GM18868 (cell line): ENCODE data around the gene UPF3B.
"Not testable (repeated sequence)": the region's sequence is repeated elsewhere in the genome, so short reads cannot be mapped to it uniquely, and the experiment has no call there.

ENCODE experiments used
- ATAC-seq: cut with Tn5 transposase; IDR thresholded peaks from one replicate; pipeline ENCODE4 v1.9.1; 2021; ENCODE audit warnings: mild to moderate bottlenecking, moderate library complexity; ENCODE audit not compliant: unreplicated experiment

UPF3B gene, protein sequence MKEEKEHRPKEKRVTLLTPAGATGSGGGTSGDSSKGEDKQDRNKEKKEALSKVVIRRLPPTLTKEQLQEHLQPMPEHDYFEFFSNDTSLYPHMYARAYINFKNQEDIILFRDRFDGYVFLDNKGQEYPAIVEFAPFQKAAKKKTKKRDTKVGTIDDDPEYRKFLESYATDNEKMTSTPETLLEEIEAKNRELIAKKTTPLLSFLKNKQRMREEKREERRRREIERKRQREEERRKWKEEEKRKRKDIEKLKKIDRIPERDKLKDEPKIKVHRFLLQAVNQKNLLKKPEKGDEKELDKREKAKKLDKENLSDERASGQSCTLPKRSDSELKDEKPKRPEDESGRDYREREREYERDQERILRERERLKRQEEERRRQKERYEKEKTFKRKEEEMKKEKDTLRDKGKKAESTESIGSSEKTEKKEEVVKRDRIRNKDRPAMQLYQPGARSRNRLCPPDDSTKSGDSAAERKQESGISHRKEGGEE

GRCh38 chrX:119852382-119853353, at the start of gene UPF3B:
Gene UPF3B, minus strand, starts transcription at chrX:119852963. Its CDS starts 35 bp downstream, at chrX:119852928.
- peak; percentile 98 for ATAC-seq

- no peak for ATAC-seq
Observed at GRCh38 chrX:119900976-119901375, 48.2 kb upstream of the UPF3B start.

DNA sequence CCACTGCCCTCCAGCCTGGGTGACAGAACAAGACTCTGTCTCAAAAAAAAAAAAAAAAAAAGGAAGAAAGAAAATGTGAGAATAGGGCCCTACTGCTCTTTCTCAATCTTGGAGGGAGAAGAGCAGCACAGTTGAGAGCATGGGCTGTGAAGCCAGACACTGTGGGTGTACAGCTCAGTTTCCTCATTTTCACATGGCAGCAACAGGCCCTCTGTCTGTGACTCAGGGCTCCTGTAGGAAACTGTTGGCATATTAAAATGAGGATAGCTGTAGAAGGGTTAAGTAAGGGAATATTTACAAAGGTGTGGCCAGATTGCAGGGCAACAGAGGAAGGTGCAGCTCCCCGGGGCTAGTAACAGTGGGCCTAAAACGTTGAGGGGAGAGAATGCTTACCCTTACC, 46.4 kb upstream of the UPF3B start:
- ATAC-seq: no peak

DNA sequence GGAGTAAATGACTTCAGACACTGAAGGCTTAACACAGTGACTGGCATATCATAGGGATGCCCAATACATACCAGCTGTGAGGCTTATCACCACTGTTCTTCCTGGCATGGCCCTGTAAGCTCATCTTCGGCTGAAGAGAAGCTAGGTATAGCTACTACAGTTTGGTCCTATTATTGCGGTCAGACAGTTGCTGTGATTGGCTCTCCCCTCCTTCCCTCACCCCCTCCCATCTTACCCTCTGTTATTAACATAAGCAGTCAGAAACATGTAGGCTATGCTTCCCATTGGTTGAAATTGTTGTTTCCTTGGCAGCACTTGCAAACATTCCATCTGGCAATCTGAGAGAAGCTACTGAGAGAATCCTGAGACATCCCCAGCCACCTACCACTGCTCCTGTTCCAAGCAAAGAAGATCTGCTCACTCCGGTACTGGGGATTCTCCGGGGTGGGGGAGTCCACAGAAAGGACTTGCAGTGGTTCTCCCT, 43.1 kb upstream of the UPF3B start, which contains the start of gene AKAP14:
Gene AKAP14, plus strand, starts transcription at position 51 of the 484 bp plus-strand sequence. CDS start 7,331 bp downstream, outside the sequence.
- ATAC-seq: no peak

DNA sequence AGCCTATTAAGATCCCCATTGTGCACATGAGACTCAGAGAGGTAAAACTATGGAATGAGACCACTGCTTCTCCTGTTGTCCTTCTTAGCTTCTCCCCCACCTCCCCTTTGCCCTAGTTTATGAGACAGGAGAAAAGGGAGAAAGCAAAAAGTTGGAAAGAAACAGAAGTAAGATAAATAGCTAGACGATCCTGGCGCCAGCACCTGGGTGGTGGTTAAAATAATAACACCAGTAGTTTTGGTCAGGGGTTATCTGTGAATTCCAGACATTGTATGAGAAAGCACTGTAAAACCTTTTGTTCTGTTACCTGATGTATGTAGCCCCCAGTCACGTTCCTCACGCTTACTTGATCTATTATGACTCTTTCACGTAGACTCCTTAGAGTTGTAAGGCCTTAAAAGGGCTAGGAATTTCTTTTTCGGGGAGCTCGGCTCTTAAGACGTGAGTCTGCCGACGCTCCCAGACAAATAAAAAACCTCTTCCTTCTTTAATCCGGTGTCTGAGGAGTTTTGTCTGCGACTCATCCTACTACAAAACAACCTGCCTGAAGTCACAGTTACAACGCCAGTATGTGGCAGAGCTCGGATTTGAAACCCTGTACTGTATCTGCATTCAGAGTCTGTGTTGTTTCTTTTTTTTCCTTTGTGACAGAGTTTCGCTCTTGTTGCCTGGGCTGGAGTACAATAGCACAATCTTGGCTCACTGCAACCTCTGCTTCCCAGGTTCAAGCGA, 39.4 kb upstream of the UPF3B start:
- not testable (repeated sequence) for ATAC-seq

GRCh38 chrX:119890626-119891025, 37.9 kb upstream of the UPF3B start:
- not testable (repeated sequence) for ATAC-seq

GRCh38 chrX:119887721-119888425, 35.1 kb upstream of the UPF3B start:
- peak; percentile 63 for ATAC-seq

DNA sequence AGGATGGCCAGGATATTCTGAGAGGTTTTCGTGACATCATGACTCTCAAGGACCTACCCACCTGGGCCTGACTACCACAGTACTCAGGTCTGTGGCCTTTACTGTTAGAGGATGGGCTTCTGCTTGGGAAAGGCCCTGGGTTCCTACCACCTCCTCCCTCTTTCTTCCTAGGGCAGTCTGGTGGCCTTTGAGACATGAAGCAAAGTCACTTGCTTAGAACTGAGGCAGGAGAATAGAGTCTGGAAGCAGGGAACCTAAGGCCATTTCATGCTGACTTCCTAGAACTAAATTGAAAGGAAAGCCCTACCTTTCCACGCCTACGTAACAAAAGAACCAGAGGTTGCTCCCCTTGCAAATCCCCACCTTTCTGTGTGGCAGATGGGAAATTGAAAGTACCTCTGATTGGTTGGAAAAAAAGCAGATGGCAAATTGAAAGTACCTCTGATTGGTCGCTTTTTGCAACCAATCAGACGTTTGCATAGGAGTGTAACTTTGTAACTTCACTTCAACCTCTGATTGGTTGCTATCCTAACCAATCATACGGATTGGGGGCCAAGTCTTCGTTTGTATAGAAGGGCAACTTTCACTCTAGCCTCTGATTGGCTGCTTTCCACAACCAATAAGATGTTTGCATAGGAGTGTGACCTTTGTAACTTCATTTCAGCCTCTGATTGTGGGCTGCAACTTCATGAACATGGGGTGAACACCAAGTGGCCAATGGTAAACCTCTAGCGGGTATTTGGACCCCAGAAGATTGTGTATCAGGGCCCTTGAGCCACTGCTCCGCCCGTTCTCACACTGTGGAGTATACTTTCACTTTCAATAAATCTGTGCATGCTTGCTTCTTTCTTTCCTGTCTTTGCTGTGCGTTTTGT, 33.0 kb upstream of the UPF3B start:
- no peak for ATAC-seq

- ATAC-seq: peak; percentile 92
Observed at GRCh38 chrX:119880552-119881437, 28.0 kb upstream of the UPF3B start.

DNA sequence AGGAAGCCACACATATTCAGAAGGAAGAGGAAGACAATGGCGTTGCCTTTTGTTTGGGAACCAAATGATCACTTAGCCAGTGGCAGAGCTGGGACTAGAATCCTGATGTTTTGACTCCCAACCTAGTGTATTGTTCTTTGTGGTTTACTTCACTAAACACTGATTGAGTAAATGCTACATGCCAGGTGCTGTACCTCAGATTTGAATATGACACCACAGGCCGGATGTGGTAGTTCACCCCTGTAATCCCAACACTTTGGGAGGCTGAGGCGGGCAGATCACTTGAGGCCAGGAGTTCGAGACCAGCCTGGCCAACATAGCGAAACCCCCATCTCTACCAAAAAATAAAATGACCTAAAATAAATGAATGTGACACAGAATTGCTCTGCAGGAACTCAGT, 27.3 kb upstream of the UPF3B start:
- ATAC-seq: no peak

DNA sequence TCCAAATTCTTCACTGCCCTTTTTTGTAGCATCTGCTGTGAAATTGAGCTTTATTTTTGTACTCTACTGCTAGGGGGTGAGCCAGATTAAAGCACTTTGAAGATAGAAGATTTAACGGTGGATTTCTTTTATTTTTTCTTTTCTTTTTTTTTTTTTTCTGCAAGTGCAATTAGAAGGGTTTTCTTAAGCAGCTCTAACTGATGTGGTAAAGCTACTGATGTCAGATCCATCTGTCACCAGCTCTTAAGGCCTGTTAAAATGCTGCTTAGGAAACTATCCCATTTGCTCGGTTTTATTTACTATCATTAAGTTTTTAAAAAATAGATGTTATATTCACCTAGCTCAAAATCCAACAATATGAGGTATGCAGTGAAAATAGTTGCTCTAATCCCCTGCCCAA, 26.0 kb upstream of the UPF3B start:
- ATAC-seq: no peak

- ATAC-seq: peak; percentile 95
Observed at GRCh38 chrX:119871599-119872395, 19.0 kb upstream of the UPF3B start, which contains the start of the genes NDUFA1 and RNF113A. Gene NDUFA1, plus strand, starts transcription at chrX:119871832. Its CDS starts 80 bp downstream, at chrX:119871912. Gene RNF113A, minus strand, starts transcription at chrX:119871733. Its CDS starts 120 bp downstream, at chrX:119871613.

GRCh38 chrX:119871245-119871598, 18.5 kb upstream of the UPF3B start:
- ATAC-seq: peak; percentile 35

DNA sequence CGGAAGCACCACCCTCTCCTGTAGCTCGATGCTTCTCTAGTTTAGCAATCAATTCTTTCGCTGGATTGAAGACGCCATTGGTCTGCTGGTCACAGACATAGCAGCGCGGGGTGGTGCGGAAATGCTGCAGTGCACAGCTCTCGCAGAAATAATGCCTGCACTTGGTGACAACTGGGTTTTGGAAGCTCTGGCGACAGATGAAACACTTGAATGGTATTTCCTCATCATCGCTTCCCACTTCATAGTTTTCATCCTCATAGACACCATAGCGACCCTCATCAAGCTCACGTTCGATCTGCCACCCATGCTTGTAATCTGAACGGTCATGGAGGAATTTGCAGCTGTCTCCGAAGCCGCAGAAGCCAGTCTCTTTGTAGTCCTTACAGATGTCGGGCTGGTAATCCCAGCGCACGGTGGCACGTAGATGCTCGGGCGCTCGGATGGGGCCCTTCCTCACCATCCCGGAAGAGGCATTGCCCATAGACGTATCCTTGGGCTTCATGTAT, 17.9 kb upstream of the UPF3B start:
- peak; percentile 4 for ATAC-seq

- no peak for ATAC-seq
Observed at GRCh38 chrX:119853444-119853843, 681 bp upstream of the UPF3B start.

DNA sequence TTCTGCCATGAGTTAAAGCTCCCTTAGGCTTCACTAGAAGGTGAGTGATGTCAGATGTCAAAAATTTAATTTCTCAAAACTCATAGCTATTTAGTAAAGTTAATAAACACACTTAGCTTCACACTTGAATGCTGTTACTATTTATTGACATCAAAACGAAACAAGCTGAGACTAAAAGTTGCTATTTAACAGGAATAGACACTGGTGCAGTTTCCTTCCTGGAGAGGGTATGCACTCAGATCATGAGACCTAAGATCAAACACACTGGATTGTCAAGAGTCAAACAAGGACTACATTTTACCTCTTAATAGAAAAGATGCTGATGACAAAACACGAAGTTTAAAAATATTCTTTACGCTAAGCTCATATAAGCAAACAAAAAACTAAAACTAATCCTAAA, 18.9 kb downstream of the UPF3B start:
- ATAC-seq: no peak

DNA sequence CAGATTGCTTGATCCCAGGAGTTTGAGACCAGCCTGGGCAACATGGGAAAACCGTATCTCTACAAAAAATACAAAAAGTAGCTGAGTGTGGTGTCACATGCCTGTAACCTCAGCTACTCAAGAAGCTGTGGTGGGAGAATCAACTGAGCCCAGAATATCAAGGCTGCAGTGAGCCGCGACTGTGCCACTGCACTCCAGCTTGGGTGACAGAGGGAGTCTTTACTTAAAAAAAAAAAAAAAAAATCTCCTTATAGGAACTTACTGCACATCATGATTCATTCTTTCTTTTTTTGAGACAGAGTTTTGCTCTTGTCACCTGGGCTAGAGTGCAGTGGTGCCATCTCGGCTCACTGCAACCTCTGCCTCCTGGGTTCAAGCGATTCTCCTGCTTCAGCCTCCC, 24.3 kb downstream of the UPF3B start:
- no peak for ATAC-seq
